DOHH2 (cell line): Measurements from ENCODE around the gene CEP131.
"Not testable (repeated sequence)": the region's sequence is repeated elsewhere in the genome, so short reads cannot be mapped to it uniquely, and the experiment has no call there.

Source experiments
- H3F3A ChIP-seq: fragments of 200-600 bp; sonication (generic), shearing (Covaris generic); 2 replicates; pipeline ENCODE4 v1.6.0; 2016; ENCODE audit warnings: antibody characterized with exemption, mild to moderate bottlenecking; ENCODE audit not compliant: control insufficient read depth, insufficient read depth
- H3K27ac ChIP-seq: fragments of 200-600 bp; sonication (generic); 2 replicates; pipeline ENCODE4 v1.5.1; 2014; ENCODE audit warnings: low read depth, mild to moderate bottlenecking, low read length, moderate library complexity
- H3K27me3 ChIP-seq: fragments of 200-600 bp; sonication (generic); 2 replicates; pipeline ENCODE4 v1.6.1; 2014; ENCODE audit warnings: mild to moderate bottlenecking, low read length, mixed read lengths; ENCODE audit not compliant: control insufficient read depth
- H3K36me3 ChIP-seq: fragments of 200-600 bp; sonication (generic); 2 replicates; pipeline ENCODE4 v1.6.1; 2014; ENCODE audit warnings: mild to moderate bottlenecking, low read length, moderate library complexity, mixed read lengths; ENCODE audit not compliant: control insufficient read depth
- H3K4me1 ChIP-seq: fragments of 200-600 bp; sonication (generic); 2 replicates; pipeline ENCODE4 v1.6.1; 2014; ENCODE audit warnings: mild to moderate bottlenecking, low read length, mixed read lengths; ENCODE audit not compliant: control insufficient read depth
- H3K4me2 ChIP-seq: fragments of 200-600 bp; sonication (generic); 2 replicates; pipeline ENCODE4 v1.6.0; 2014; ENCODE audit warnings: mild to moderate bottlenecking, low read length, moderate library complexity
- H3K4me3 ChIP-seq: fragments of 200-600 bp; sonication (generic); 2 replicates; pipeline ENCODE4 v1.5.1; 2014; ENCODE audit warnings: mild to moderate bottlenecking, low read length, mixed read lengths
- H3K79me2 ChIP-seq: fragments of 200-600 bp; sonication (generic); 2 replicates; pipeline ENCODE4 v1.6.1; 2014; ENCODE audit warnings: mild to moderate bottlenecking, low read length, mixed read lengths; ENCODE audit not compliant: control insufficient read depth
- H3K9me2 ChIP-seq: fragments of 200-600 bp; sonication (generic); replicated peaks from 2 replicates; pipeline ENCODE4 v1.6.1; 2014; ENCODE audit warnings: mild to moderate bottlenecking, low read length, mixed read lengths; ENCODE audit not compliant: control insufficient read depth
- H3K9me3 ChIP-seq: fragments of 200-600 bp; sonication (generic); 2 replicates; pipeline ENCODE4 v1.6.1; 2014; ENCODE audit warnings: antibody characterized with exemption, low read length, mixed read lengths; ENCODE audit not compliant: control insufficient read depth, insufficient read depth
- H4K20me1 ChIP-seq: fragments of 200-600 bp; sonication (generic); 2 replicates; pipeline ENCODE4 v1.6.0; 2014; ENCODE audit warnings: low read depth, mild to moderate bottlenecking, antibody characterized with exemption, low read length, moderate library complexity; ENCODE audit not compliant: control insufficient read depth, insufficient read depth
- EZH2phosphoT487 ChIP-seq: fragments of 200-600 bp; sonication (generic); IDR thresholded peaks from 2 replicates; pipeline ENCODE4 v1.6.1; 2017; ENCODE audit warnings: borderline replicate concordance, mild to moderate bottlenecking, antibody characterized with exemption, low read length, moderate library complexity, mixed read lengths
- TF ChIP-seq, protein P1 (sequence below): fragments of 200-600 bp; sonication (generic); IDR thresholded peaks from one replicate; pipeline ENCODE4 v1.5.1; 2014; ENCODE audit warnings: antibody characterized with exemption, mild to moderate bottlenecking, low read depth, low read length; ENCODE audit not compliant: poor library complexity, severe bottlenecking

CEP131 gene

DNA sequence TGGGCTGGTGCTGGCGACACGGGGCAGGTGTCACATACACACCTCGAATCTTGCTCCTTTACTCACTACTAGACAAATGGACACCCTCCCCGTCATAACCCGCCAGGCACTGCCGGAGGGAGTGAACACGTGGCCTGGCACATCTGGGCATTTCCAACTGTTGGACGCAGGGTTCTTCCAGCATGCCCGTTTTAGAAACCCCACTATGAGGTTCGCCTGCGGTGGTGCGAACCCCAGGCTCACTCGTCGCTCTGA, 6.8 kb upstream of the CEP131 start:
- Histone ChIP-seq H3K4me1 (peaks cover 19% of the 10 kb centered on the region), H4K20me1 (no peaks in the 10 kb centered on the region), H3K9me2 (no peaks in the 10 kb centered on the region), H3K9me3 (no peaks in the 10 kb centered on the region), H3K27me3 (no peaks in the 10 kb centered on the region), H3K4me3 (no peak overlapping the region), H3K36me3 (peaks cover 25% of the 10 kb centered on the region), H3K79me2 (no peaks in the 10 kb centered on the region), H3K4me2 (no peak overlapping the region), H3F3A (peaks cover 6% of the 10 kb centered on the region; the same call in 1 of the 2 replicates), H3K27ac (no peak overlapping the region)
- TF ChIP-seq EZH2phosphoT487, result no peak
- TF ChIP-seq, protein P1, sequence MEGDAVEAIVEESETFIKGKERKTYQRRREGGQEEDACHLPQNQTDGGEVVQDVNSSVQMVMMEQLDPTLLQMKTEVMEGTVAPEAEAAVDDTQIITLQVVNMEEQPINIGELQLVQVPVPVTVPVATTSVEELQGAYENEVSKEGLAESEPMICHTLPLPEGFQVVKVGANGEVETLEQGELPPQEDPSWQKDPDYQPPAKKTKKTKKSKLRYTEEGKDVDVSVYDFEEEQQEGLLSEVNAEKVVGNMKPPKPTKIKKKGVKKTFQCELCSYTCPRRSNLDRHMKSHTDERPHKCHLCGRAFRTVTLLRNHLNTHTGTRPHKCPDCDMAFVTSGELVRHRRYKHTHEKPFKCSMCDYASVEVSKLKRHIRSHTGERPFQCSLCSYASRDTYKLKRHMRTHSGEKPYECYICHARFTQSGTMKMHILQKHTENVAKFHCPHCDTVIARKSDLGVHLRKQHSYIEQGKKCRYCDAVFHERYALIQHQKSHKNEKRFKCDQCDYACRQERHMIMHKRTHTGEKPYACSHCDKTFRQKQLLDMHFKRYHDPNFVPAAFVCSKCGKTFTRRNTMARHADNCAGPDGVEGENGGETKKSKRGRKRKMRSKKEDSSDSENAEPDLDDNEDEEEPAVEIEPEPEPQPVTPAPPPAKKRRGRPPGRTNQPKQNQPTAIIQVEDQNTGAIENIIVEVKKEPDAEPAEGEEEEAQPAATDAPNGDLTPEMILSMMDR, result no peak

DNA sequence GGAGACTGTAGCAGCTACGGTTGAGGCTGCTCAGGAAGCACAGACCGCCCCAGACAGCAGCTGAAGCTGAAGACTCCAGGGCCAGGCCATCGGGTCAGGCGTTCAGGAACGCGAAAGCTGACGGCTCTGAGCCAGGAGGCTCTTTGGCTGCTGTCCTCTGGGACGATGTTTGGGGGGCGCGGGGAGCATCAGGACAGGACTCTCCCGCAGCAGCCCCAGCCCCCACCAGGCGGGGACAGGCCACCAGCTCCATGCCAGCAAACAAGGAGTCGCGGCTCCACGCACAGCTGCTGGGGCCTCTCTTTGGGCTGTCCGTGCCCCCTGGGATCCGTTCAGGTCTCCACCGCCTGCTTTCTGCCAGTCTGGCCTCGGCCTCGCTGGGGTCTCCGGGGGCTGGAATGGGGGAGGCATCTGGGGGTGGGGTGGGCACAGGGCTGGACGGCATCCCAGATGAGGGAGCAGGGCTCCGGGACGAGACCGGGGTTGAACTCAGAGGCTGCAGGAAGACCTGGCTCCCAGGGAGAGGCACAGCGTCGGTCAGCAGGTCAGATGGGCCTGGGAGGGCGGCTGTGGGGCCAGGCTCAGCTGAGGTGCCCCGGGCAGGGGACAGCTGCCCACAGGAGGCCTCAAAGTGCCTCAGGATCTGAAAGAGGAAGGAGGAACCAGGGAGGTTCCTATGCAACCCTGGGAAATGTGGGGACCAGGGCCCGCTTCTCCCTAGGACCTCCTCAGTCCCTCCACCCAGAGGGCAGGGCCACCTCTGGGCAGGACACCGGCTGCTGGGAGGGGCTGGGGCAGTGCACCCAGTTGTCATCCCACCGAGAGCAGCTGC, 6.3 kb upstream of the CEP131 start:
- no peaks in the 10 kb centered on the region for H3K27me3 ChIP-seq
- H3K9me3 ChIP-seq, result no peaks in the 10 kb centered on the region
- H3K4me3 ChIP-seq, result no peak overlapping the region
- peaks cover 19% of the 10 kb centered on the region for H3K4me1 ChIP-seq
- TF ChIP-seq, protein P1, result no peak
- no peak for TF ChIP-seq EZH2phosphoT487
- H3F3A ChIP-seq, result peaks cover 6% of the 10 kb centered on the region; the same call in 1 of the 2 replicates
- H4K20me1 ChIP-seq, result no peaks in the 10 kb centered on the region
- H3K27ac ChIP-seq, result peak overlapping the region; percentile 40; the same call in 1 of the 2 replicates
- H3K4me2 ChIP-seq, result peak overlapping the region; percentile 43
- no peaks in the 10 kb centered on the region for H3K79me2 ChIP-seq
- no peaks in the 10 kb centered on the region for H3K9me2 ChIP-seq
- H3K36me3 ChIP-seq, result peaks cover 25% of the 10 kb centered on the region

DNA sequence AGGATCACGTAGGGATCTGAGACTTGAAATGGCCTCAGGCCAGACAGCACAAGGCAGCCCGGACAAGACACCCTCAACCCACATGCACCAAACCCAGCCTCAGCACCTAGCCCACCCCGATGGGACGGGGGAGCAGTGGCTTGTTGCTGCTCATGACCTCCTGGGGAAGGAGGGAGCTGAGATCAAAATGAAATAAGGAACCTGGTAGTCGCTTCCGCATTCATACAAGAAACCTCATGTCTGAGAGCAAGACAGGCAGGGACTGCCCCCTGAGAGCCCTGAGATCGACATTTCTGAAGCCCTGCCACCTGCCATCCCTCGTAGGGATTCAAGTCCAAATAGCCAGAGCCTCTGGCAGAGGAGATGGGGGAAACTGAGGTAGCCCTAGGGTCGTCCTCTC, 5.7 kb upstream of the CEP131 start:
- Histone ChIP-seq H3K27me3 (no peaks in the 10 kb centered on the region), H3K4me3 (no peak overlapping the region), H4K20me1 (no peaks in the 10 kb centered on the region), H3K4me2 (peak overlapping the region; percentile 43), H3K27ac (peak overlapping the region; percentile 40; the same call in 1 of the 2 replicates), H3K79me2 (no peaks in the 10 kb centered on the region), H3K4me1 (peaks cover 22% of the 10 kb centered on the region), H3F3A (peaks cover 6% of the 10 kb centered on the region; the same call in 1 of the 2 replicates), H3K36me3 (peaks cover 25% of the 10 kb centered on the region), H3K9me2 (no peaks in the 10 kb centered on the region), H3K9me3 (no peaks in the 10 kb centered on the region)
- TF ChIP-seq, protein P1, result no peak
- TF ChIP-seq EZH2phosphoT487, result no peak

DNA sequence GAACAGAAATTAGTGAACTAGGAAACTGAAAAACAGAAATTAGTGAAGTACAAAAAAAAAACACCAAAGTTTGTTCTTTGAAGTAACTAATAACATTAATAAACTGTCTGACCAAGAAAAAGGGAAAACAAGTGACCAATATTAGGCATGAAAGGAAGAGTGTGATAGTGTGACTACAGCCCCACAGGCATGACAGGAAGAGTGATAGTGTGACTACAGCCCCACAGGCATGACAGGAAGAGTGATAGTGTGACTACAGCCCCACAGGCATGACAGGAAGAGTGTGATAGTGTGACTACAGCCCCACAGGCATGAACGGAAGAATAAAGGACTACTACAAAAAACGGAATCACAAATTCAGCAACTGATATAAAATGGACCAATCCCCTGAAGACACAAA, 4.9 kb upstream of the CEP131 start:
- H3K36me3 ChIP-seq, result peaks cover 21% of the 10 kb centered on the region
- H3K79me2 ChIP-seq, H3K4me3 ChIP-seq, H3K4me2 ChIP-seq, H3K9me2 ChIP-seq, H3K27me3 ChIP-seq, H3K9me3 ChIP-seq, H3F3A ChIP-seq, H4K20me1 ChIP-seq: not testable (repeated sequence)
- 0 out of 2 replicates have a peak overlapping the region, but pooled peaks have one; percentile 40 for H3K27ac ChIP-seq
- peaks cover 25% of the 10 kb centered on the region for H3K4me1 ChIP-seq
